GM13977 (cell line): Measurements from ENCODE around the gene STX8.

ENCODE experiments used
- DNase-seq: peaks from one replicate; pipeline ENCODE4 v3.0.0; 2012; ENCODE audit warnings: low spot score
- in situ Hi-C: fragments of 300-500 bp; cut with MboI; formaldehyde crosslinking; loops from one replicate; pipeline ENCODE4 v1.12.0; 2022; ENCODE audit warnings: low sequenced_read_pairs, low pct_unique_long_range_greater_than_20kb, mixed read lengths, inconsistent platforms; ENCODE audit not compliant: unreplicated experiment
- TF ChIP-seq, protein P1 (sequence below): IDR thresholded peaks from 2 replicates; pipeline ENCODE4 v1.5.1; 2012; ENCODE audit warnings: mild to moderate bottlenecking, control low read depth; ENCODE audit not compliant: insufficient read depth; ENCODE audit errors: extremely low read depth, missing control alignments

Gene STX8

DNA sequence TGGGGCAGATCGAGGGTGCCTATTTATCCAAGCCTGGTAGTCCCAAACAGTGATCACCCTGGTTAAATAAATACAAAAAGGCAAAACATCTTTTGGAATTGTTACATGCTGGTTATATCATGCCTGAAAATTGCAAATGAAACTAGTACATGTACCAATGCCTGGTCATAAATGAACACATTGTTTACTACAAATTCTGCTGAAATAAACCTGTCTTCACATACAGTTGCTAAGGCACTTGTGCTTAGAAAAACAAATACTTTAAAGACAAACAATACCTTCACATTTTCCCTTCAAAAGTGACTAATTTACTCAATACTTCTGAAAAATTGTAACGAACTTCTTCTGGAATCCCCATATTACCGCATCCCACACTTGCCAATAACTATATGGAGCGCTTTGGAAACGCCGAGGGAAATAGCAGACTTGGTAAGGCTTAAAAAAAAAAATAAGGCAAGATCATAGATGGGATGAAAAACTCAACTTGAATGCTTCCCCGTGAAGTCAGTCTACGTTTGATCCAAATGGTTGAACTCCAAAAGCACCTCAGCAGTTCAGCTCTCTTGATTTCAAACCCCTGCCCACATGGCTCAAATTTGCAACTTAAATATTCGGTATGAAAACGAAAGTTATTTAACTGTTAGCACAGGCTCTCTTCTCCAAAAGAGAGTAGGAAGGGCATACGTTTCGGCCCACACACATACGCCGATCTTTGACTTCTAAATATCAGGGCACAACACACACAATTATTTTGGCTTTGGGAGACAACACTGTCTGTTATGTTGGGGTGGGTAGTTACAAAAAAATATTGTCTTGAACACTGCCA, 289.8 kb downstream of the STX8 start:
- DNase-seq = no peak
- TF ChIP-seq, protein P1, sequence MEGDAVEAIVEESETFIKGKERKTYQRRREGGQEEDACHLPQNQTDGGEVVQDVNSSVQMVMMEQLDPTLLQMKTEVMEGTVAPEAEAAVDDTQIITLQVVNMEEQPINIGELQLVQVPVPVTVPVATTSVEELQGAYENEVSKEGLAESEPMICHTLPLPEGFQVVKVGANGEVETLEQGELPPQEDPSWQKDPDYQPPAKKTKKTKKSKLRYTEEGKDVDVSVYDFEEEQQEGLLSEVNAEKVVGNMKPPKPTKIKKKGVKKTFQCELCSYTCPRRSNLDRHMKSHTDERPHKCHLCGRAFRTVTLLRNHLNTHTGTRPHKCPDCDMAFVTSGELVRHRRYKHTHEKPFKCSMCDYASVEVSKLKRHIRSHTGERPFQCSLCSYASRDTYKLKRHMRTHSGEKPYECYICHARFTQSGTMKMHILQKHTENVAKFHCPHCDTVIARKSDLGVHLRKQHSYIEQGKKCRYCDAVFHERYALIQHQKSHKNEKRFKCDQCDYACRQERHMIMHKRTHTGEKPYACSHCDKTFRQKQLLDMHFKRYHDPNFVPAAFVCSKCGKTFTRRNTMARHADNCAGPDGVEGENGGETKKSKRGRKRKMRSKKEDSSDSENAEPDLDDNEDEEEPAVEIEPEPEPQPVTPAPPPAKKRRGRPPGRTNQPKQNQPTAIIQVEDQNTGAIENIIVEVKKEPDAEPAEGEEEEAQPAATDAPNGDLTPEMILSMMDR = no peak
- in situ Hi-C loops = no loop called here

DNA sequence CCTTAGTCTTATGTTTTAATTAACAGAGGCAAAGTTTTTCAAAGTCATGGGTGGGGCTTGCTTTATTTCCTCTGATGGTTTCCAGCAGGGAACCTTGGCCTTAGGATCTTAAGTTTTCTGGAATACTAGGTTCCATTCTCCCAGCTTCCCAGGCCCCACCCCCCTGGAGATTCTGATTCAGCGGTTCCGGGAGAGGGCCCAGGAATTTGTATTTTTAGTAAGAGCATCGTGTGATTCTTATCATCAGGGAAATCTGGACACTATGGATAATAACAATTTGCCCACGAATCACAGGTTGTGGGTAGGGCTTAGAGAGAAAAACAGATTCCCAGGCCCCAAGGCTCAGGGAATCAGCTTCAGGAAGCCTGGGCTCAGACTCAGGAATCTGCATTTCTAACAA, 290.7 kb downstream of the STX8 start:
- TF ChIP-seq, protein P1 = no peak
- DNase-seq = no peak
- in situ Hi-C loops = no loop called here

GRCh38 chr17:9283909-9284308, 291.7 kb downstream of the STX8 start:
- TF ChIP-seq, protein P1 = no peak
- no peak for DNase-seq
- in situ Hi-C loops = no loop called here

GRCh38 chr17:9279893-9280292, 295.7 kb downstream of the STX8 start:
- in situ Hi-C loops = no loop called here
- TF ChIP-seq, protein P1 = no peak

GRCh38 chr17:9274973-9275372, 300.6 kb downstream of the STX8 start:
- in situ Hi-C loops = no loop called here
- DNase-seq = no peak
- TF ChIP-seq, protein P1 = no peak

More at GRCh38 chr17:9279893-9280292, 295.7 kb downstream of the STX8 start:
- no peak for DNase-seq

DNA sequence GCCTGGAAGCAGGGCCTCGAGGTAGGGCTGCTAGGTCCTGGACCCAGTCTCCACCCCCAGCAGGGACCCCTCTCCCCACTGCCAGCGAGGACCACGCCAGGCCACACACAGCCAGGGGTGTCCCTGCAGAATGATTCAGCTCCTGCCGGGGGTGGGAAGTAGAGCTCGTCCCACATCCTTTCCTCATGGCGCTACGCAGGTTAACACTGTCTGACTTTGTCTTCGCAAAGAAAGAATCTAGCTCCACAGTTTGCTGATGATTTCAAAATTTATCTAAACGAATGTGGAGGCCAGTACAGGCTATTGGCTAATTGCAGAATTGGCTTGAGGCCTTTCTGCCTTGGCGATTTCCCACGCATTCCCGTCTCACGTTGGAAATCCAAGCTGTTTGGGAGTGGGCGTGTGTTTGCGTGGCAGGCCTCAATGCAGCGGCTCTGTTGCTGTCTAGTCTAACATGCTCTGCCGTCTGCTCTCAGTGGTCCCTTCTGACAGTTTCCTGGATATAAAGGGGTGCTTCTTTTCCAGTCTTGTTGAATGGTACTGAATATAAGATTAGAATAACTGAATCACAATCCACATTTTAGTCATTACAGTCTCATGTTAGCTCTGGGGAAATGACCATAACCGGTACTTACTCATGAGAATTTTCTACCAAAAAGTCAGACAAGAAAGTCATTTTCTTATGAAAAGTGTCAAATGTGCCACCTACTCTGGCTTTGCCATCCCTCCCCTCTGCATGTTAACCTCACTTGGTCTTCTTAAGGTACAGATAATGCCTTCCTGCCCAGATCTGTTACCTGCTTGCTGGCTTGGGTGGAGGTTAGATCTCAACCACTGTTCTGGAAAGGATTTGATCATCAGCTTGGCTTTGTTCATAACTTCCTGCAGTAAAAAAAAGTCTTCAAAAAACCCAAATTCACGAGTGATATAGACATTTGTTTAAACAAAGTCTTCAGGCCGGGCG, 301.9 kb downstream of the STX8 start:
- TF ChIP-seq, protein P1 = no peak
- in situ Hi-C loops = no loop called here
- DNase-seq = no peak
